GM12878 (cell line): ENCODE results near the gene SPPL3.

Source experiments
- CHD2 ChIP-seq: IDR thresholded peaks from 2 replicates; pipeline ENCODE4 v1.6.1; 2011; ENCODE audit warnings: low read depth, low read length, improper control_type of control experiment, borderline replicate concordance
- POLR2A ChIP-seq: IDR thresholded peaks from 2 replicates; pipeline ENCODE4 v1.6.1; 2011; ENCODE audit warnings: low read depth, mild to moderate bottlenecking, low read length

DNA sequence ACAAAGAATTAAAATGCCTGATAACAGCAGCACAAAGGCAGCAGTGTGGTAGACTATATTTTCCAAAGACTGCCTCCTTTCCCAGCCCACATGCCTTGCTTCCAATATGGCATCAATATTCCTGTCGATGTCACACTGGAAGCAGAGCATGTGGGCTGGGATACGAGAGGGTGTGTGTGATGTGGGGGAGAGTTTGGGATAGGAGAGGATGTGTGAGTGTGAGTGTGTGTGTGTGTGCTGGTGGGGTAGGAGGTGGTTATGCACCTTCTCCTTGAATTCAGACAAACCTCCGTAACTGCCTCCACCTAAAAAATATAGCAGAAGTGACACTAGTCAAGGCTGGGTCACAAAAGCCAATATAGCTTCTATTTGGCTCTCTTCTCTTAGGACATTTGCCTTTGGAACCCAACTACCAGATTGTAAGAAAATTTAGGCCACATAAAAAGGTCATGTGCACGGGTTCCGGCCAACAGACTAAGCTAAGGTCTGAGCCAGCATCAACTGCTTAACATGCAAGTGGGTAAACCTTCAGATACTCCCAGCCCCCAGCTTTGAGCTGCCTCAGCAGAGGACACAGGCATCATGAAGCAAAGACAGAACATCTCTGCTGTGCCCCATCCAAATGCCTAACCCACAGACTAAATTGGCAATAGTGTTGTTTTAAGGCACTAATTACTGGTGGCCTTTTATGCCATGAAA is 29.5 kb downstream of the SPPL3 start:
- TF ChIP-seq POLR2A, result no peak
- no peak for TF ChIP-seq CHD2
